VCaP (cell line): Measurements from ENCODE around the gene ELF2.

Experiments used
- H3K27ac ChIP-seq: fragments of 450-650 bp; 2 replicates; pipeline ENCODE4 v1.5.1; 2017
- CTCF ChIP-seq: fragments of 450-650 bp; conservative IDR thresholded peaks from 2 replicates; pipeline ENCODE4 v1.5.1; 2017; ENCODE audit warnings: mild to moderate bottlenecking, moderate library complexity

ELF2 gene

GRCh38 chr4:139083956-139084803 lies 92.8 kb downstream of the ELF2 start:
- TF ChIP-seq CTCF: peak; percentile 46; the same call in 1 of the 2 replicates
- peak overlapping the region; percentile 95 for H3K27ac ChIP-seq

GRCh38 chr4:139083607-139083955 lies 93.4 kb downstream of the ELF2 start:
- H3K27ac ChIP-seq: peak overlapping the region; percentile 95
- TF ChIP-seq CTCF: no peak

GRCh38 chr4:139082750-139083606 lies 94.0 kb downstream of the ELF2 start:
- H3K27ac ChIP-seq: peak overlapping the region; percentile 95
- no peak for TF ChIP-seq CTCF

GRCh38 chr4:139078926-139079325 lies 98.1 kb downstream of the ELF2 start:
- no peak for TF ChIP-seq CTCF
- H3K27ac ChIP-seq: peak overlapping the region; percentile 73

GRCh38 chr4:139077567-139078355 lies 99.3 kb downstream of the ELF2 start:
- TF ChIP-seq CTCF: no peak
- peak overlapping the region; percentile 73 for H3K27ac ChIP-seq

GRCh38 chr4:139076016-139076744 lies 100.8 kb downstream of the ELF2 start:
- TF ChIP-seq CTCF: no peak
- peak overlapping the region; percentile 73 for H3K27ac ChIP-seq
